SJCRH30 (cell line): ENCODE data around the gene KCNN4. TPM values are rescaled to one million over a fixed set of nuclear protein-coding genes. Genes with fewer than 3 reads are reported as not detected.
"Not testable (repeated sequence)": the region's sequence is repeated elsewhere in the genome, so short reads cannot be mapped to it uniquely, and the experiment has no call there.

ENCODE experiments used
- DNase-seq, 2 experiments: peaks; one replicate each; pipeline ENCODE4 v3.0.0-alpha.2; 2015 to 2020
- H3K27ac ChIP-seq: fragments of 250-450 bp; sonication (Bioruptor Pico); 2 replicates; pipeline ENCODE4 v1.5.1; 2020; ENCODE audit warnings: mild to moderate bottlenecking, moderate library complexity
- H3K27me3 ChIP-seq: fragments of 250-450 bp; sonication (Bioruptor Pico); 2 replicates; pipeline ENCODE4 v1.5.1; 2020; ENCODE audit warnings: mild to moderate bottlenecking, moderate library complexity
- H3K36me3 ChIP-seq: fragments of 250-450 bp; sonication (Bioruptor Pico); 2 replicates; pipeline ENCODE4 v1.5.1; 2020; ENCODE audit warnings: mild to moderate bottlenecking, moderate library complexity
- H3K4me1 ChIP-seq: fragments of 250-450 bp; sonication (Bioruptor Pico); 2 replicates; pipeline ENCODE4 v1.5.1; 2020; ENCODE audit warnings: mild to moderate bottlenecking, moderate library complexity
- H3K4me3 ChIP-seq: fragments of 250-450 bp; sonication (Bioruptor Pico); 2 replicates; pipeline ENCODE4 v1.5.1; 2020; ENCODE audit warnings: mild to moderate bottlenecking, moderate library complexity
- H3K9me3 ChIP-seq: fragments of 250-450 bp; sonication (Bioruptor Pico); replicated peaks from 2 replicates; pipeline ENCODE4 v1.5.1; 2020; ENCODE audit warnings: mild to moderate bottlenecking, moderate library complexity
- total RNA-seq: library from RNA; depleted of rRNA; stranded (reverse); fragments of >200 nt; shearing (Covaris generic); gene quantifications from 2 replicates; pipeline ENCODE4 v1.2.3, GENCODE V29; 2014

KCNN4 gene
- total RNA-seq, 1 experiment from 2014 or later = 0.38 TPM

DNA sequence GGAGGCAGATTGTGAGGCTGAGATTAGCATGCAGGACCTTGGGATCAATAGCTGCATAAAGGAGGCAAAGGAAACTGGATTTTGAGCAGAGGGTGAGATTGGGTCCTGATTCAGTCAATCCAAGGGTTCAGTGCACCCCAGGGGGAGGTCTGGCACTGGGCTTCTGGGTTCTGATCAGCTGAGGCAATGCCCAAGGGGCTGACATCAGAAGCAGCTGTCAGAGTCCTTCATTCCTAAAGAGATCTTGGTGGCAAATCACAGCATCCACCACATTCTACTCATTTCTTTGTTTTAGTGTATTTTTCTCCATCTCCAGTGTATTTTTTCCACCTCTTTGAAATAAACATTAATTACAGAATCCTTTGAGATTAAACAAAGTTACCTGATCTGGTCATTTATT, 26.9 kb upstream of the KCNN4 start:
- Histone ChIP-seq H3K4me3 (no peak overlapping the region), H3K36me3 (no peaks in the 10 kb centered on the region), H3K27ac (no peak overlapping the region), H3K27me3 (no peaks in the 10 kb centered on the region), H3K4me1 (no peaks in the 10 kb centered on the region), H3K9me3 (no peaks in the 10 kb centered on the region)
- peak in 1 of 2 experiments; percentile 31 for DNase-seq

DNA sequence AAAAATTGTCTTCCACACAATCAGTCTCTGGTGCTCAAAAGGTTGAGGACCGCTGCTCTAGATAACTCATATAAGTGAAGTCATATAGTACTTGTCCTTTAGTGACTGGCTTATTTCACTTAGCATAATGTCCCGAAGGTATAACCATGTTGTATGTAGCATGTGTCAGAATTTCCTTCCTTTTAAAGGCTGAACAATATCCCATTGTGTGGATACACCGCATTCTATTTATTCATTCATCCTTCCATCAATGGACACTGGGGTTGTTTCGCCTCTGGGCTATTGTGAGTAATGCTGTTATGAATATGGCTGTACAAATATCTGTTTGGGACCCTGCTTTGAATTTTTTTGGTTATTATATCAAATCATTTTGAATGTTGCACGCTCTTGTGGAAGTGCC, 26.1 kb upstream of the KCNN4 start:
- no peaks in the 10 kb centered on the region for H3K4me1 ChIP-seq
- H3K27ac ChIP-seq = no peak overlapping the region
- no peaks in the 10 kb centered on the region for H3K36me3 ChIP-seq
- no peak for DNase-seq
- H3K9me3 ChIP-seq = no peaks in the 10 kb centered on the region
- no peaks in the 10 kb centered on the region for H3K27me3 ChIP-seq
- no peak overlapping the region for H3K4me3 ChIP-seq

DNA sequence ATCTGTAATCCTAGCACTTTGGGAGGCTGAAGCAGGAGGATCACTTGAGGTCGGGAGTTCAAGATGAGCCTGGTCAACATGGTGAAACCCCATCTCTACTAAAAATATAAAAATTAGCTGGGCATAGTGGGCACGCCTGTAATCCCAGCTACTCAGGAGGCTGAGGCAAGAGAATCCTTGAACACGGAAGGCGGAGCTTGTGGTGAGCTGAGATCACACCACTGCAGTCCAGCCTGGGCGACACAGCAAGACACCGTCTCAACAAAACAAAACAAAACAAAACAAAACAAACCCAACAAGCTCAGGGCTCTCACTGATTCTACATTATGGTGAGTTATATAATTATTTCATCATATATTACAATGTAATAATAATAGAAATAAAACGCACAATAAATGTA, 25.6 kb upstream of the KCNN4 start:
- H3K36me3 ChIP-seq, H3K9me3 ChIP-seq, H3K27ac ChIP-seq, H3K4me3 ChIP-seq, H3K27me3 ChIP-seq, DNase-seq, H3K4me1 ChIP-seq: not testable (repeated sequence)

GRCh38 chr19:43804432-43804831, 23.7 kb upstream of the KCNN4 start:
- Histone ChIP-seq H3K4me3 (no peak overlapping the region), H3K27me3 (no peaks in the 10 kb centered on the region), H3K27ac (no peak overlapping the region), H3K4me1 (no peaks in the 10 kb centered on the region), H3K36me3 (no peaks in the 10 kb centered on the region), H3K9me3 (no peaks in the 10 kb centered on the region)
- DNase-seq = no peak

DNA sequence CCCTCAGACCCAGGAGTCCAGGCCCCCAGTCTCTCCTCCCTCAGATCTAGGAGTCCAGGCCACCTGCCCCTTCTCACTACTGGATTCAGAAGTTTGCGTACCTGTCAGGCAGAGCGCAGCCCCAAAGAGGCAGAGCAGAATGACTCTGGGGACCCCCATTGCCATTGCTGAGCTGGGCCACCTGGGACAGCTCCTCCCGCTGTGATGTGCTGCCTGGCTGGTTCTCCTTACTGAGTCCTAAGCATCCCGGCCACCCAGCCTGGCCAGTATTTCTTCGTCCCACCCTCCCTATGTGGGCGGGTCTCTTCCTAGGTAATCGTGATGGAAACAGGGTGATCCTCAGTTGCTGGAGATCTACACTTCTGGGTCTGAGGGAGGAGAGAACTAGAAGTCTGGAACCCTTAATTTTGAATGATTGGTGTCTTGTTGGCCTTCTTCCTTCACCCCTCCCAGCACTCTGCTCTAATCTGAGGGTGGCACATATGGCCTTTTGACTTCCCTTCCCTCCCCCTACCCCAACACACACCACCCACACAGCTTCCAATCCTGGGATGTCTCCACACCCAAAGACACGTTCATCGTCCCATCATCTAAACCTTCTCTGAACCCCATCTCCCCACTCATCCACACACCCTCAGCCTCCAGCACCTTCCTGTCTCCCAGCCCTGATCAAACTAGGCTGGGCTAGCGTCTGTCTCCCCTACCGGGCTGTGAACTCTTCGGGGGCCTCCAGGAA, 21.6 kb upstream of the KCNN4 start, which contains the start of gene LYPD5:
Gene LYPD5, minus strand, starts transcription at position 232 of the 736 bp plus-strand sequence. Its CDS starts 67 bp downstream, at position 165.
- no peak within 1 kb of the TSS for H3K4me3 ChIP-seq
- H3K27ac ChIP-seq = no peak within 1 kb of the TSS
- H3K36me3 ChIP-seq = no peaks in the 10 kb centered on the region
- no peaks in the 10 kb centered on the region for H3K27me3 ChIP-seq
- H3K4me1 ChIP-seq = no peaks in the 10 kb centered on the region
- no peaks in the 10 kb centered on the region for H3K9me3 ChIP-seq
- DNase-seq = no peak

- H3K36me3 ChIP-seq = no peaks in the 10 kb centered on the region
- H3K27ac ChIP-seq = no peak overlapping the region
- no peak overlapping the region for H3K4me3 ChIP-seq
- no peaks in the 10 kb centered on the region for H3K27me3 ChIP-seq
- peak; percentile 24 to 45 for DNase-seq
- H3K9me3 ChIP-seq = no peaks in the 10 kb centered on the region
- H3K4me1 ChIP-seq = no peaks in the 10 kb centered on the region
These were observed 18.8 kb upstream of the KCNN4 start for GRCh38 chr19:43799502-43800142.

- Histone ChIP-seq H3K27ac (no peak overlapping the region), H3K36me3 (no peaks in the 10 kb centered on the region), H3K27me3 (no peaks in the 10 kb centered on the region), H3K9me3 (no peaks in the 10 kb centered on the region), H3K4me3 (no peak overlapping the region), H3K4me1 (no peaks in the 10 kb centered on the region)
- no peak for DNase-seq
These were observed 18.0 kb upstream of the KCNN4 start for GRCh38 chr19:43798546-43799409.

DNA sequence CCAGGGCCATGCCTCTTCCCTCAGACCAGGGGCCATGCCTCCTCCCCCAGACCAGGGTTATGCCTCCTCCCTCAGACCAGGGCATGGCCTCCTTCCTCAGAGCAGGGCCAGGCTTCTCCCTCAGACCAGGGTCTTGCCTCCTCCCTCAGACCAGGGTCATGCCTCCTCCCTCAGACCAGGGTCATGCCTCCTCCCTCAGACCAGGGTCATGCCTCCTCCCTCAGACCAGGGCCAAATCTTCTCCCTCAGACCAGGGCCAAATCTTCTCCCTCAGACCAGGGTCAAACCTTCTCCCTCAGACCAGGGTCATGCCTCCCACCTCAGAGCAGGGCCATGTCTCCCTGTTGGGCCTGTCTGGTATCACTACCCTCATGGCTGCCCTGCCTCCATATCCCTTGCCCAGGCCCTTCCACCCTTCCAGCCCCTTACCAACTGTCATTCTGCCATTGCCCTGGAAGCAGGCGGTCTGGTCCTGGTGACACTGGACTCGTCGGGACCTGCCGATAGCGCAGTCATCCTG, 17.3 kb upstream of the KCNN4 start:
- Histone ChIP-seq H3K27me3 (no peaks in the 10 kb centered on the region), H3K4me1 (no peaks in the 10 kb centered on the region), H3K4me3 (no peak overlapping the region), H3K27ac (no peak overlapping the region), H3K36me3 (no peaks in the 10 kb centered on the region), H3K9me3 (no peaks in the 10 kb centered on the region)
- DNase-seq = no peak

GRCh38 chr19:43797556-43797955, 16.8 kb upstream of the KCNN4 start:
- no peak for DNase-seq
- Histone ChIP-seq H3K9me3 (no peaks in the 10 kb centered on the region), H3K4me1 (no peaks in the 10 kb centered on the region), H3K4me3 (no peak overlapping the region), H3K27ac (no peak overlapping the region), H3K36me3 (no peaks in the 10 kb centered on the region), H3K27me3 (no peaks in the 10 kb centered on the region)

DNA sequence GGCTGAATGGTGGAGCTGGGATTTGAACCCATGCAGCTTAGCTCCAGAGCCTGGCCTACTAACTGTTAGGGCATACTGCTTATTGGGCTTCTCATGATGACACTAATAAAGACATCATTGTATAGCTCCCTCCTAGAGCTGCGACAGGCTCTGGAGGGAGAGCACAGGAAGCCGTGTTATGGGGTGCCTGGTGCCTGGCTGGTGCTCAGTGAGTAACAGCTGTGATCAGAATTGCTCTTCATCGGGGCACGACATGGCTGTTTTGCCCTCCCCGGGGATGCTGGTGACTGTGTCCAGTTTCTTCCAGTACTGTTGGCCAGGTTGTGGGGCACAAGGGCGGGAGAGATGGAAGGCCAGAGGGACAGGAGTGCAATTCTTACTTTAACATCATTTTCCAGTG, 16.3 kb upstream of the KCNN4 start:
- Histone ChIP-seq H3K27me3 (no peaks in the 10 kb centered on the region), H3K27ac (no peak overlapping the region), H3K9me3 (no peaks in the 10 kb centered on the region), H3K4me1 (no peaks in the 10 kb centered on the region), H3K36me3 (no peaks in the 10 kb centered on the region), H3K4me3 (no peak overlapping the region)
- DNase-seq = no peak

DNA sequence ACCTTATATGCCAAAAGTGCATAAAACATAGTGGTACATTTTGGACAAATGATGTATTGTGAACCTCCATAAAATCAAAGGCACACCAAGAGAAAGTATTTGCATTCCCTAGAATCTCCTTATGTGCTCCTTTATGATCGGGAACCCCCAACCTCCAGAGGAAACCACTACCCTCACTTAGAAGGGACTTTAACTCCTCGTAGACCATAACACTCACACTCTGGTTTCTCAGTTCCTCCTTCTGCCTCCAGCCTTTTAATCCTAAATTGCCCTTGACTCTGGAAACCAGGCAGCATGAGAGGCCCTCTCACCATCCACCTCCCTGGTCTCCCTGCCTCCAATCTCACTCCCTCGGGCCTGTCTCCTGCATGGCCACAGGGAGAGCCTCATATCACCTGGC, 9.8 kb upstream of the KCNN4 start:
- no peaks in the 10 kb centered on the region for H3K27me3 ChIP-seq
- no peaks in the 10 kb centered on the region for H3K4me1 ChIP-seq
- DNase-seq = no peak
- no peaks in the 10 kb centered on the region for H3K36me3 ChIP-seq
- H3K27ac ChIP-seq = no peak overlapping the region
- no peak overlapping the region for H3K4me3 ChIP-seq
- H3K9me3 ChIP-seq = no peaks in the 10 kb centered on the region

DNA sequence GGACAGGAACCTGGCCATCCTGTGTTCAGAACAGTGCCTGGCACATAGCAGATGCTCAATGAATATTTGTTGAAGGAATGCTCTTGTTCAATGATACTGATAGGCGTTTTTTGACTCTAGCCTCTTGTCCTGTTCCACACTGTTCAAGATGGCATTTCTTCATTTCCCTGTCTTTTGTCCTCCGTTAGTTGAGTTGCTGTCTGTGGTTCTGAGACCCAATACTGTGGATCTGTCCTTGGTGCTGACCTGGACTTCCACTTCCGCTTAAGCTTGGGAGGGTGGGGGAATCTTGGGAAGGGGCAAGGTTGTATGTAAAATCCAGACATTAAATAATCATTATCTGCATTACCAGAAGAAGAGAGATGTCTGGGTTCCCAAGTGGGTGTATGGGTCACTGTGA, 8.3 kb upstream of the KCNN4 start:
- peak in 1 of 2 experiments; percentile 52 for DNase-seq
- H3K36me3 ChIP-seq = no peaks in the 10 kb centered on the region
- H3K9me3 ChIP-seq = no peaks in the 10 kb centered on the region
- H3K4me1 ChIP-seq = peaks cover 5% of the 10 kb centered on the region; the same call in 1 of the 2 replicates
- H3K27ac ChIP-seq = no peak overlapping the region
- H3K27me3 ChIP-seq = no peaks in the 10 kb centered on the region
- H3K4me3 ChIP-seq = no peak overlapping the region

DNA sequence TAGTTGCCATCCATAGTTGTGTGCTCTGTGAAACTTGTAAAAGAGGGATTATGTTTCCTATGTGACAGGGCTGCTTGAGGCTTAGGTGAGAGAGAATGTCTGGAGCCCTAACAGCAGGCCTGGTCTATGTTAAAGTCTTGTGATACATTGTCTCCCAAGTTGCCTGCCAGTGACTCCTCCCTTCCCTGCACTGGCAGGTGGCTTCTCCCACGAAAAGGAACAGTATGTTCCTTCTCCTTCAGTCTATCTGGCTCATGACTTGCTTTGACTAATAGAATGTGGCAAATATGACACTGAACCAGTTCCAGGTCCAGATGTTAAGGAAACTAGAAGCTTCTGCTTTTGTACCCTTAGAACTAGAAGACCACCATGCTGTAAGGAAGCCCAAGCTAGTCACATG, 5.9 kb upstream of the KCNN4 start:
- Histone ChIP-seq H3K27ac (no peak overlapping the region), H3K27me3 (no peaks in the 10 kb centered on the region), H3K9me3 (no peaks in the 10 kb centered on the region), H3K4me3 (no peak overlapping the region), H3K36me3 (no peaks in the 10 kb centered on the region), H3K4me1 (peaks cover 5% of the 10 kb centered on the region; the same call in 1 of the 2 replicates)
- no peak for DNase-seq

- H3K36me3 ChIP-seq = no peaks in the 10 kb centered on the region
- no peak overlapping the region for H3K27ac ChIP-seq
- no peaks in the 10 kb centered on the region for H3K27me3 ChIP-seq
- peak; percentile 61 to 82 for DNase-seq
- H3K4me1 ChIP-seq = peaks cover 5% of the 10 kb centered on the region; the same call in 1 of the 2 replicates
- H3K9me3 ChIP-seq = no peaks in the 10 kb centered on the region
- H3K4me3 ChIP-seq = peak overlapping the region; percentile 25
These were observed 4.4 kb upstream of the KCNN4 start for GRCh38 chr19:43784981-43785808.
